SK-N-SH treated with all-trans-retinoic acid at 6 μM for 48 hours (cell line): Measurements from ENCODE around the gene POT1.

Experiments used
- ATAC-seq: fragments of 200-7000 bp; cut with Tn5 transposase; 3 replicates; pipeline ENCODE4 v1.9.1; 2020; ENCODE audit warnings: mild to moderate bottlenecking, moderate library complexity
- ARNTL ChIP-seq: fragments of 450-650 bp; formaldehyde crosslinking; IDR thresholded peaks from 2 replicates; pipeline ENCODE4 v1.5.0; 2020; ENCODE audit warnings: low read depth, mild to moderate bottlenecking, moderate library complexity, borderline replicate concordance
- BACH2 ChIP-seq: fragments of 250-450 bp; sonication (Bioruptor Pico); IDR thresholded peaks from 2 replicates; pipeline ENCODE4 v1.9.0; 2021; ENCODE audit warnings: mild to moderate bottlenecking, borderline replicate concordance
- CSDC2 ChIP-seq: fragments of 250-450 bp; sonication (Bioruptor Pico); IDR thresholded peaks from 2 replicates; pipeline ENCODE4 v1.5.0; 2020; ENCODE audit warnings: mild to moderate bottlenecking, moderate library complexity
- ESRRG ChIP-seq: fragments of 250-450 bp; sonication (Bioruptor Pico); IDR thresholded peaks from 2 replicates; pipeline ENCODE4 v1.6.1; 2021; ENCODE audit warnings: mild to moderate bottlenecking
- GLIS3 ChIP-seq: fragments of 250-450 bp; sonication (Bioruptor Pico); IDR thresholded peaks from 2 replicates; pipeline ENCODE4 v1.5.0; 2020; ENCODE audit warnings: mild to moderate bottlenecking, moderate library complexity
- ISL1 ChIP-seq: fragments of 250-450 bp; sonication (Bioruptor Pico); IDR thresholded peaks from 2 replicates; pipeline ENCODE4 v2.1.2; 2022; ENCODE audit warnings: mild to moderate bottlenecking, moderate library complexity
- OSR1 ChIP-seq: fragments of 250-450 bp; sonication (Bioruptor Pico); IDR thresholded peaks from 2 replicates; pipeline ENCODE4 v1.8.0; 2022; ENCODE audit warnings: moderate library complexity, mild to moderate bottlenecking, inconsistent platforms
- PPARA ChIP-seq: fragments of 250-450 bp; sonication (Bioruptor Pico); IDR thresholded peaks from 2 replicates; pipeline ENCODE4 v1.5.0; 2020; ENCODE audit warnings: mild to moderate bottlenecking, borderline replicate concordance
- RARB ChIP-seq: fragments of 250-450 bp; sonication (Bioruptor Pico); IDR thresholded peaks from 2 replicates; pipeline ENCODE4 v1.8.0; 2021; ENCODE audit warnings: mild to moderate bottlenecking, moderate library complexity
- SNAI2 ChIP-seq: fragments of 250-450 bp; sonication (Bioruptor Pico); IDR thresholded peaks from 2 replicates; pipeline ENCODE4 v1.5.0; 2020; ENCODE audit warnings: mild to moderate bottlenecking, moderate library complexity
- TCF4 ChIP-seq: fragments of 250-450 bp; sonication (Bioruptor Pico); IDR thresholded peaks from 2 replicates; pipeline ENCODE4 v1.8.0; 2021; ENCODE audit warnings: mild to moderate bottlenecking, moderate library complexity, borderline replicate concordance
- TOX ChIP-seq: fragments of 250-450 bp; sonication (Bioruptor Pico); IDR thresholded peaks from 2 replicates; pipeline ENCODE4 v1.8.0; 2021; ENCODE audit warnings: mild to moderate bottlenecking, moderate library complexity, borderline replicate concordance
- ZC3H10 ChIP-seq: fragments of 250-450 bp; sonication (Bioruptor Pico); IDR thresholded peaks from 2 replicates; pipeline ENCODE4 v1.5.1; 2021; ENCODE audit warnings: mild to moderate bottlenecking, moderate library complexity
- ZFP3 ChIP-seq: fragments of 250-450 bp; sonication (Bioruptor Pico); IDR thresholded peaks from 2 replicates; pipeline ENCODE4 v1.5.0; 2020; ENCODE audit warnings: mild to moderate bottlenecking, moderate library complexity
- ZFP30 ChIP-seq: fragments of 450-650 bp; formaldehyde crosslinking; IDR thresholded peaks from 2 replicates; pipeline ENCODE4 v1.5.0; 2022; ENCODE audit warnings: mild to moderate bottlenecking, moderate library complexity
- ZNF565 ChIP-seq: fragments of 450-650 bp; formaldehyde crosslinking; conservative IDR thresholded peaks from 2 replicates; pipeline ENCODE4 v1.5.0; 2020; ENCODE audit warnings: low read depth, mild to moderate bottlenecking, moderate library complexity
- ZNF70 ChIP-seq: fragments of 450-650 bp; formaldehyde crosslinking; IDR thresholded peaks from 2 replicates; pipeline ENCODE4 v1.5.0; 2020; ENCODE audit warnings: mild to moderate bottlenecking, moderate library complexity
- ZNF8 ChIP-seq: fragments of 450-650 bp; formaldehyde crosslinking; IDR thresholded peaks from 2 replicates; pipeline ENCODE4 v1.5.0; 2020; ENCODE audit warnings: mild to moderate bottlenecking, moderate library complexity
- TF ChIP-seq, protein P1 (sequence below): fragments of 250-450 bp; sonication (Bioruptor Pico); IDR thresholded peaks from 2 replicates; pipeline ENCODE4 v1.5.0; 2020; ENCODE audit warnings: mild to moderate bottlenecking, moderate library complexity
- TF ChIP-seq, protein P2 (sequence below): fragments of 250-450 bp; sonication (Bioruptor Pico); IDR thresholded peaks from 2 replicates; pipeline ENCODE4 v1.5.1; 2021; ENCODE audit warnings: mild to moderate bottlenecking, moderate library complexity
- TF ChIP-seq, protein P3 (sequence below): fragments of 250-450 bp; sonication (Bioruptor Pico); IDR thresholded peaks from 2 replicates; pipeline ENCODE4 v1.5.1; 2020; ENCODE audit warnings: low read depth, mild to moderate bottlenecking, moderate library complexity
- TF ChIP-seq, protein P4 (sequence below): fragments of 250-450 bp; sonication (Bioruptor Pico); IDR thresholded peaks from 2 replicates; pipeline ENCODE4 v1.8.0; 2021; ENCODE audit warnings: low read depth, mild to moderate bottlenecking, moderate library complexity, borderline replicate concordance
- TF ChIP-seq, protein P5 (sequence below): fragments of 250-450 bp; sonication (Bioruptor Pico); IDR thresholded peaks from 2 replicates; pipeline ENCODE4 v1.8.0; 2020; ENCODE audit warnings: mild to moderate bottlenecking, moderate library complexity, borderline replicate concordance

POT1 gene

DNA sequence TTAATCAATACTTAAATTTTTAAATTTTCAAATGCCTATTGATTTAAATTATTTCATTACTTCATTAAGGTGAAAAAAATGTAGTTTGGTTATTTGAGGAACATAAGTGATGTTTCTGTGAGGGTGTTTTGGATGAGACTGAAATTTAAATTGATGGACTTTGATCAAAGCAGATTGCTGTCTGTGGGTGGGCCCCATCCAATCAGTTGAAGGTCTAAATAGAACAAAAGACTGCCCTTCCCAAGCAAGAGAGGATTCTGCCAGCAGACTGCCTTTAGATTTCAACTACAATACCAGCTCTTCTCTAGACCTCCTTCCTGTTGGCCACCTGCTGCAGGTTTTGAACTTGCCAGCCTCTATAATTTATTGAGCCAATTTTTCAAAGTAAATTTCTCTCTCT, 149.6 kb downstream of the POT1 start:
- ATAC-seq: no peak

DNA sequence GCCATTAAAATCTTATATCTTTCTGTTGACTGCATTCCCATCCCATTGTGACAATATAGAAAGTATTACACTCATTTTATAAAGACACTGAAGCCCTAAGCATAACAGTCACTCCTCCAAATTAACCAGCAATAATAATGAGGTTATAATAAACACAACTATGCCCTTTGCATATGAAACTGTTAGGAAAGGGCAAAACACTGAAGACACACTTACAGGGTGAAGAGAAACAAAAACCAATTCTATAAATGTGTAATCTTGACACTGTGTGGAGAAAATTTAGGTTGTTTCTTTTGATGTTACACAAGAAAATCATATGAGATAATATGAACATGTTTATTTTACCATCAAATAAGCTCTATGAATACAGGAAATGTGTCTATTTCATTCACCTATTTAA, 150.0 kb downstream of the POT1 start:
- no peak for ATAC-seq
- TF ChIP-seq ESRRG (CRISPR knock-in tag): no peak

More for the DNA sequence above, 149.6 kb downstream of the POT1 start:
- no peak for TF ChIP-seq PPARA (CRISPR knock-in tag)
- TF ChIP-seq TCF4 (CRISPR knock-in tag): no peak
- TF ChIP-seq TOX (CRISPR knock-in tag): no peak
- TF ChIP-seq, protein P1, sequence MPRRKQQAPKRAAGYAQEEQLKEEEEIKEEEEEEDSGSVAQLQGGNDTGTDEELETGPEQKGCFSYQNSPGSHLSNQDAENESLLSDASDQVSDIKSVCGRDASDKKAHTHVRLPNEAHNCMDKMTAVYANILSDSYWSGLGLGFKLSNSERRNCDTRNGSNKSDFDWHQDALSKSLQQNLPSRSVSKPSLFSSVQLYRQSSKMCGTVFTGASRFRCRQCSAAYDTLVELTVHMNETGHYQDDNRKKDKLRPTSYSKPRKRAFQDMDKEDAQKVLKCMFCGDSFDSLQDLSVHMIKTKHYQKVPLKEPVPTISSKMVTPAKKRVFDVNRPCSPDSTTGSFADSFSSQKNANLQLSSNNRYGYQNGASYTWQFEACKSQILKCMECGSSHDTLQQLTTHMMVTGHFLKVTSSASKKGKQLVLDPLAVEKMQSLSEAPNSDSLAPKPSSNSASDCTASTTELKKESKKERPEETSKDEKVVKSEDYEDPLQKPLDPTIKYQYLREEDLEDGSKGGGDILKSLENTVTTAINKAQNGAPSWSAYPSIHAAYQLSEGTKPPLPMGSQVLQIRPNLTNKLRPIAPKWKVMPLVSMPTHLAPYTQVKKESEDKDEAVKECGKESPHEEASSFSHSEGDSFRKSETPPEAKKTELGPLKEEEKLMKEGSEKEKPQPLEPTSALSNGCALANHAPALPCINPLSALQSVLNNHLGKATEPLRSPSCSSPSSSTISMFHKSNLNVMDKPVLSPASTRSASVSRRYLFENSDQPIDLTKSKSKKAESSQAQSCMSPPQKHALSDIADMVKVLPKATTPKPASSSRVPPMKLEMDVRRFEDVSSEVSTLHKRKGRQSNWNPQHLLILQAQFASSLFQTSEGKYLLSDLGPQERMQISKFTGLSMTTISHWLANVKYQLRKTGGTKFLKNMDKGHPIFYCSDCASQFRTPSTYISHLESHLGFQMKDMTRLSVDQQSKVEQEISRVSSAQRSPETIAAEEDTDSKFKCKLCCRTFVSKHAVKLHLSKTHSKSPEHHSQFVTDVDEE (CRISPR knock-in tag): no peak
- no peak for TF ChIP-seq ZFP30
- TF ChIP-seq, all 23 proteins: peak for 0

DNA sequence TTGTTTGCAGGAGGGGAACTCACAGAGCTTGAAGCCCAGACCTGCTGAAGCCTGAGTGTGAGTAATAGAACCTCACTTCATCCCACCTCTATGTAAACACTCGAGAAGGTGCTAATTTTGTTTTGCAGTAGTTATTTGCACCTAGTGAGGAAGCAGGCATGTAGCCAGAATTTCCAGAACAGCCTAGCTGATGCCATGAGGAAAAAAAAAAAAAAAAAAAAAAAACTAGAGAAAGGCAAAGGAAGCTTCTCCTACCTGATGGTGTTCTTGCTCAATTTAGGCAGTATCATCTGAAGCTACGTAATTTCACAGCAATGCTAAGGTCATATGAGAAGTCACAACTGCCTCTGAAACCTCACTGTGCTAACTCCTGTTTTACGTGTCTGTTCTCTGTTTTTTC, 150.4 kb downstream of the POT1 start:
- ATAC-seq: no peak
- TF ChIP-seq ISL1 (CRISPR knock-in tag) (no peak), ZNF565 (CRISPR knock-in tag) (no peak), BACH2 (CRISPR knock-in tag) (no peak), RARB (CRISPR knock-in tag) (no peak), ZC3H10 (CRISPR knock-in tag) (no peak), PPARA (CRISPR knock-in tag) (no peak), ARNTL (no peak), ZFP30 (no peak), ZNF70 (CRISPR knock-in tag) (no peak), TOX (CRISPR knock-in tag) (no peak), GLIS3 (no peak), CSDC2 (no peak), ZFP3 (no peak), SNAI2 (CRISPR knock-in tag) (no peak)
- TF ChIP-seq, protein P2, sequence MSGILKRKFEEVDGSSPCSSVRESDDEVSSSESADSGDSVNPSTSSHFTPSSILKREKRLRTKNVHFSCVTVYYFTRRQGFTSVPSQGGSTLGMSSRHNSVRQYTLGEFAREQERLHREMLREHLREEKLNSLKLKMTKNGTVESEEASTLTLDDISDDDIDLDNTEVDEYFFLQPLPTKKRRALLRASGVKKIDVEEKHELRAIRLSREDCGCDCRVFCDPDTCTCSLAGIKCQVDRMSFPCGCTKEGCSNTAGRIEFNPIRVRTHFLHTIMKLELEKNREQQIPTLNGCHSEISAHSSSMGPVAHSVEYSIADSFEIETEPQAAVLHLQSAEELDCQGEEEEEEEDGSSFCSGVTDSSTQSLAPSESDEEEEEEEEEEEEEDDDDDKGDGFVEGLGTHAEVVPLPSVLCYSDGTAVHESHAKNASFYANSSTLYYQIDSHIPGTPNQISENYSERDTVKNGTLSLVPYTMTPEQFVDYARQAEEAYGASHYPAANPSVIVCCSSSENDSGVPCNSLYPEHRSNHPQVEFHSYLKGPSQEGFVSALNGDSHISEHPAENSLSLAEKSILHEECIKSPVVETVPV (CRISPR knock-in tag): no peak
- TF ChIP-seq, protein P3, sequence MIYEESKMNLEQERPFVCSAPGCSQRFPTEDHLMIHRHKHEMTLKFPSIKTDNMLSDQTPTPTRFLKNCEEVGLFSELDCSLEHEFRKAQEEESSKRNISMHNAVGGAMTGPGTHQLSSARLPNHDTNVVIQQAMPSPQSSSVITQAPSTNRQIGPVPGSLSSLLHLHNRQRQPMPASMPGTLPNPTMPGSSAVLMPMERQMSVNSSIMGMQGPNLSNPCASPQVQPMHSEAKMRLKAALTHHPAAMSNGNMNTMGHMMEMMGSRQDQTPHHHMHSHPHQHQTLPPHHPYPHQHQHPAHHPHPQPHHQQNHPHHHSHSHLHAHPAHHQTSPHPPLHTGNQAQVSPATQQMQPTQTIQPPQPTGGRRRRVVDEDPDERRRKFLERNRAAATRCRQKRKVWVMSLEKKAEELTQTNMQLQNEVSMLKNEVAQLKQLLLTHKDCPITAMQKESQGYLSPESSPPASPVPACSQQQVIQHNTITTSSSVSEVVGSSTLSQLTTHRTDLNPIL (CRISPR knock-in tag): no peak

DNA sequence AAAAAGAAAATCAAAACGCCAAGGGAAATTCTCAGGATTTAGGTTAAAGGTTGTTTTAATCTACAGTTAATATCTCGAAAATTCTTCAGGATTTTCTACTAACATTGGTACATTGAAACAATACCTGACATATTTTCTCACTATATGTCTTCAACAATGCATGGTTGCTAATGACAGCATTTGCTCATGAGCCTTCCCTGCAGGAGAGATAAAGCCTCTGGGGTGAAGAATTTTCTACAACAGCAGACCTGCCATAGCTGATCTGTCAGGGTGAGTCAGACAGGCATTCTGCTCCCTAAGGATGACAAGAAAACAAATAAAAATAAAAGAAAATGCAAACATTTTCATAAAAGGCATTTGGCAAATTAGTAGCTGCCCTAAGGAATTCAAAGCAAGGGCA, 152.4 kb downstream of the POT1 start:
- TF ChIP-seq, protein P4, sequence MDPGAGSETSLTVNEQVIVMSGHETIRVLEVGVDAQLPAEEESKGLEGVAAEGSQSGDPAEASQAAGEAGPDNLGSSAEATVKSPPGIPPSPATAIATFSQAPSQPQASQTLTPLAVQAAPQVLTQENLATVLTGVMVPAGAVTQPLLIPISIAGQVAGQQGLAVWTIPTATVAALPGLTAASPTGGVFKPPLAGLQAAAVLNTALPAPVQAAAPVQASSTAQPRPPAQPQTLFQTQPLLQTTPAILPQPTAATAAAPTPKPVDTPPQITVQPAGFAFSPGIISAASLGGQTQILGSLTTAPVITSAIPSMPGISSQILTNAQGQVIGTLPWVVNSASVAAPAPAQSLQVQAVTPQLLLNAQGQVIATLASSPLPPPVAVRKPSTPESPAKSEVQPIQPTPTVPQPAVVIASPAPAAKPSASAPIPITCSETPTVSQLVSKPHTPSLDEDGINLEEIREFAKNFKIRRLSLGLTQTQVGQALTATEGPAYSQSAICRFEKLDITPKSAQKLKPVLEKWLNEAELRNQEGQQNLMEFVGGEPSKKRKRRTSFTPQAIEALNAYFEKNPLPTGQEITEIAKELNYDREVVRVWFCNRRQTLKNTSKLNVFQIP (CRISPR knock-in tag): no peak
- TF ChIP-seq, protein P5, sequence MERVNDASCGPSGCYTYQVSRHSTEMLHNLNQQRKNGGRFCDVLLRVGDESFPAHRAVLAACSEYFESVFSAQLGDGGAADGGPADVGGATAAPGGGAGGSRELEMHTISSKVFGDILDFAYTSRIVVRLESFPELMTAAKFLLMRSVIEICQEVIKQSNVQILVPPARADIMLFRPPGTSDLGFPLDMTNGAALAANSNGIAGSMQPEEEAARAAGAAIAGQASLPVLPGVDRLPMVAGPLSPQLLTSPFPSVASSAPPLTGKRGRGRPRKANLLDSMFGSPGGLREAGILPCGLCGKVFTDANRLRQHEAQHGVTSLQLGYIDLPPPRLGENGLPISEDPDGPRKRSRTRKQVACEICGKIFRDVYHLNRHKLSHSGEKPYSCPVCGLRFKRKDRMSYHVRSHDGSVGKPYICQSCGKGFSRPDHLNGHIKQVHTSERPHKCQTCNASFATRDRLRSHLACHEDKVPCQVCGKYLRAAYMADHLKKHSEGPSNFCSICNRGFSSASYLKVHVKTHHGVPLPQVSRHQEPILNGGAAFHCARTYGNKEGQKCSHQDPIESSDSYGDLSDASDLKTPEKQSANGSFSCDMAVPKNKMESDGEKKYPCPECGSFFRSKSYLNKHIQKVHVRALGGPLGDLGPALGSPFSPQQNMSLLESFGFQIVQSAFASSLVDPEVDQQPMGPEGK (CRISPR knock-in tag): no peak
- TF ChIP-seq ZNF8 (no peak), OSR1 (CRISPR knock-in tag) (no peak), GLIS3 (no peak), ZFP3 (no peak), RARB (CRISPR knock-in tag) (no peak), PPARA (CRISPR knock-in tag) (no peak), ARNTL (no peak), ISL1 (CRISPR knock-in tag) (no peak), ZC3H10 (CRISPR knock-in tag) (no peak), TOX (CRISPR knock-in tag) (no peak), CSDC2 (no peak), SNAI2 (CRISPR knock-in tag) (no peak), ZNF565 (CRISPR knock-in tag) (no peak)
- TF ChIP-seq, protein P1 (CRISPR knock-in tag): no peak
- TF ChIP-seq, protein P2 (CRISPR knock-in tag): no peak
- no peak for ATAC-seq
